ENCODE measurements around the gene OR7D2. TPM values are rescaled to one million over a fixed set of nuclear protein-coding genes. Genes with fewer than 3 reads are reported as not detected.

The OR7D2 gene
- polyA plus RNA-seq, 2 of the 4 experiments (the other 2 are of a cell fraction): 0.03 TPM; not detected in 1

DNA sequence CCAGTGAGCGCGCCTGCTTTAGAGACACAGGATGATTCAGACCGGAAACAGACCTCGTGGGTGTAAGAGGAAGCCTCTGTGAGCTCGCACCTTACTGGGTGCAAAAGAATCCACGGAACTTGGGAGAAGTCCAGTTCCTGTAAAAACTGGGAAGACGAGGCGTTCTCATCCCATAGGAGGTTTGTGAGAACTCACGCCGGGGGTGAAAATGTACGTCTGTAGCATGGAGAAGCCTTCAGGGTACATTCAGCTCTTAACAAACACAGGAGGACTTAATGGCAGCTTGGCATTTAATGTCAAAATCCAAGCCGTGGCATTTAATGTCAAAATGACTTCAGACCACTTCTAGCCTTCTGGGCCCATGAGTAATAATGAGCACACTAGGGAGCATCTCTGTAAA, 17.4 kb upstream of the OR7D2 start (continued):
- no peak for TF ChIP-seq RARB (CRISPR knock-in tag; IDR thresholded peaks at IDR 0.05)
- no peak for TF ChIP-seq PHF8 (IDR thresholded peaks at IDR 0.05; ENCODE audit: borderline replicate concordance, low read depth)
- TF ChIP-seq, protein P1, sequence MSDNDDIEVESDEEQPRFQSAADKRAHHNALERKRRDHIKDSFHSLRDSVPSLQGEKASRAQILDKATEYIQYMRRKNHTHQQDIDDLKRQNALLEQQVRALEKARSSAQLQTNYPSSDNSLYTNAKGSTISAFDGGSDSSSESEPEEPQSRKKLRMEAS (IDR thresholded peaks at IDR 0.05): no peak
- no peak for TF ChIP-seq BHLHE40 (IDR thresholded peaks at IDR 0.05; ENCODE audit: low read depth, low read length)

- Histone ChIP-seq H3K4me3 (no peak overlapping the region), H3K9me3 (peaks cover 70% of the 10 kb centered on the region), H3K4me1 (no peaks in the 10 kb centered on the region), H3K4me2 (no peak overlapping the region), H3K27ac (no peak overlapping the region)
- DNase-seq (ENCODE audit: low read depth in 1 of 2, low spot score in 1 of 2) (no peak), FAIRE-seq (no peak), ATAC-seq (no peak)
- 79% methylated on average over 3 of the region's 3 CpGs for WGBS (ENCODE audit: missing lambda C conversion rate)
- TF ChIP-seq ATOH8 (CRISPR knock-in tag; IDR thresholded peaks at IDR 0.05; ENCODE audit: low read depth) (no peak), HDAC2 (IDR thresholded peaks at IDR 0.05) (no peak), JUNB (IDR thresholded peaks at IDR 0.05) (no peak), NPAS2 (CRISPR knock-in tag; IDR thresholded peaks at IDR 0.05; ENCODE audit: borderline replicate concordance) (no peak), HES2 (IDR thresholded peaks at IDR 0.05) (no peak), ESRRA (IDR thresholded peaks at IDR 0.05; ENCODE audit: borderline replicate concordance, low read length) (no peak), ZFP36 (IDR thresholded peaks at IDR 0.05; ENCODE audit: borderline replicate concordance, partially characterized antibody) (no peak), ZSCAN20 (CRISPR knock-in tag; IDR thresholded peaks at IDR 0.05) (no peak)
- POLR2A ChIA-PET: no interaction called here
- CTCF ChIA-PET: no interaction called here
Observed at GRCh38 chr19:9165261-9165660, 13.5 kb upstream of the OR7D2 start.

DNA sequence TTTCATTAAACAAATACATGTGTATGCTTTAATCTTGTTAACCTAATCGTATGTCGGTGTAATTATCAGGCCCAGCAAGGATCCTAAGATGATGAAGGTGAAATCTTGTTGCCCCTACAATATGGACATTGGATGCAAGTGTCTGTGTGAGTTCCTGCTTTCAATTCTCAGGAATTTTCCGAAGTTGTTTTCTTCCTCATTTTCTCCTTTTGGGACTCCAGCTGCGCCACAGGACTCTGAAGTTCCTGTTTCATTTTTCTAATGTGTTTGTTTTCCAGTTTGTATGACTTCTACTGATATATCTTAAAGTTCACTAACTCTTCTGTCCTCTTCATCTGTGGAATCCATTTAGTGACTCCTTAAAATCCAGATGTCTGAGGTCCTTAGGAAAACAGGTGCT, 11.9 kb upstream of the OR7D2 start:
- 93% methylated on average over 4 of the region's 4 CpGs for WGBS (ENCODE audit: missing lambda C conversion rate)
- POLR2A ChIA-PET: no interaction called here

More for the DNA sequence above, 11.9 kb upstream of the OR7D2 start:
- Histone ChIP-seq H3K27ac (no peak overlapping the region), H3K4me2 (no peak overlapping the region), H3K9me3 (peaks cover 55% of the 10 kb centered on the region), H3K4me3 (no peak overlapping the region), H3K4me1 (no peaks in the 10 kb centered on the region)
- ATAC-seq (no peak), DNase-seq (ENCODE audit: low read depth in 1 of 2, low spot score in 1 of 2) (no peak), FAIRE-seq (no peak)
- TF ChIP-seq RCOR1 (IDR thresholded peaks at IDR 0.05; ENCODE audit: low read depth, low read length): no peak
- no peak for TF ChIP-seq HEYL (CRISPR knock-in tag; IDR thresholded peaks at IDR 0.05)
- TF ChIP-seq NR3C1 (IDR thresholded peaks at IDR 0.05): no peak
- no peak for TF ChIP-seq POLR2AphosphoS2 (conservative IDR thresholded peaks at IDR 0.05; ENCODE audit: low read length)
- no peak for TF ChIP-seq BHLHE40 (IDR thresholded peaks at IDR 0.05; ENCODE audit: low read depth, low read length)
- TF ChIP-seq ZSCAN20 (CRISPR knock-in tag; IDR thresholded peaks at IDR 0.05): no peak
- no peak for TF ChIP-seq ZFP36 (IDR thresholded peaks at IDR 0.05; ENCODE audit: borderline replicate concordance, partially characterized antibody)
- TF ChIP-seq GATA3 (IDR thresholded peaks at IDR 0.05; ENCODE audit: borderline replicate concordance): no peak
- TF ChIP-seq CEBPB (IDR thresholded peaks at IDR 0.05): no peak
- no peak for TF ChIP-seq EHMT2 (IDR thresholded peaks at IDR 0.05; ENCODE audit: low read depth)
- TF ChIP-seq, protein P2, sequence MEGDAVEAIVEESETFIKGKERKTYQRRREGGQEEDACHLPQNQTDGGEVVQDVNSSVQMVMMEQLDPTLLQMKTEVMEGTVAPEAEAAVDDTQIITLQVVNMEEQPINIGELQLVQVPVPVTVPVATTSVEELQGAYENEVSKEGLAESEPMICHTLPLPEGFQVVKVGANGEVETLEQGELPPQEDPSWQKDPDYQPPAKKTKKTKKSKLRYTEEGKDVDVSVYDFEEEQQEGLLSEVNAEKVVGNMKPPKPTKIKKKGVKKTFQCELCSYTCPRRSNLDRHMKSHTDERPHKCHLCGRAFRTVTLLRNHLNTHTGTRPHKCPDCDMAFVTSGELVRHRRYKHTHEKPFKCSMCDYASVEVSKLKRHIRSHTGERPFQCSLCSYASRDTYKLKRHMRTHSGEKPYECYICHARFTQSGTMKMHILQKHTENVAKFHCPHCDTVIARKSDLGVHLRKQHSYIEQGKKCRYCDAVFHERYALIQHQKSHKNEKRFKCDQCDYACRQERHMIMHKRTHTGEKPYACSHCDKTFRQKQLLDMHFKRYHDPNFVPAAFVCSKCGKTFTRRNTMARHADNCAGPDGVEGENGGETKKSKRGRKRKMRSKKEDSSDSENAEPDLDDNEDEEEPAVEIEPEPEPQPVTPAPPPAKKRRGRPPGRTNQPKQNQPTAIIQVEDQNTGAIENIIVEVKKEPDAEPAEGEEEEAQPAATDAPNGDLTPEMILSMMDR (IDR thresholded peaks at IDR 0.05): no peak
- no peak for TF ChIP-seq HOXA7 (CRISPR knock-in tag; IDR thresholded peaks at IDR 0.05)
- TF ChIP-seq POLR2A (IDR thresholded peaks at IDR 0.05; ENCODE audit: low read length): no peak
- TF ChIP-seq NPAS2 (CRISPR knock-in tag; IDR thresholded peaks at IDR 0.05; ENCODE audit: borderline replicate concordance): no peak
- TF ChIP-seq HDAC2 (IDR thresholded peaks at IDR 0.05): no peak
- no peak for TF ChIP-seq MAFK (IDR thresholded peaks at IDR 0.05; ENCODE audit: partially characterized antibody)
- no peak for TF ChIP-seq RFX5 (IDR thresholded peaks at IDR 0.05)
- CTCF ChIA-PET: interaction anchor here (0.5 kb wide), 1 partner anchor 1199 kb away, joined by 3 read pairs; no protein-coding TSS in a partner anchor

Data from A549 (cell line).